Epithelial cell of proximal tubule (primary cell): ENCODE results near the gene SPATA7. TPM values are rescaled to one million over a fixed set of nuclear protein-coding genes. Genes with fewer than 3 reads are reported as not detected.

Source experiments
- DNase-seq: peaks from one replicate; pipeline ENCODE4 v3.0.0-alpha.2; 2011; ENCODE audit warnings: low read depth
- H3K4me3 ChIP-seq: 2 replicates; pipeline ENCODE4 v1.5.1; 2011; ENCODE audit warnings: low read depth, mild to moderate bottlenecking, low read length
- CTCF ChIP-seq: conservative IDR thresholded peaks from 2 replicates; pipeline ENCODE4 v1.5.1; 2012; ENCODE audit warnings: low read depth, mild to moderate bottlenecking, low read length
- total RNA-seq: library from RNA; depleted of rRNA; stranded (reverse); fragments of >200 nt; gene quantifications from 2 replicates; pipeline ENCODE4 v1.2.3, GENCODE V29; 2015

SPATA7 gene
- total RNA-seq, 1 donor from 2014 or later, result 4.5 TPM

DNA sequence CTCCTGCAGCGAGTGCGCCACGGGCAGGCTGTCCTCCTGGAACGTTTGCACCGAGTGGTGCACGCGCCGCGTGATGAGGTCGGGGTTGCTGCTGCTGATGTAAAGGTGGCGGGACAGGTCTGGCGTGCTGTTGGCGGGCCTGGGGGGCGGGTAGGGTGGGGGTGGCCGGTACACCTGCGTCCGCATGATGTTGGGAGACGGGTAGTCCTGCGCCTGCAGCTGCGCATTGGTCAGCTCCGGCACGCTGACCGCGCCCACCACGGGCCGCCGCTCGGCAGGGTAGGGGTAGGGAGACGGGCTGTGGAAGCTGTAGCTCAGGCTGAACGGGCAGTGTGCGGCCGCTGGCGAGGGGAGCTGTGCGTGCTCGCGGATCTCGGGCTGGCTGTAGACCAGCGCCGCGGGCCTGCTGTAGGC, 94.1 kb downstream of the SPATA7 start:
- TF ChIP-seq CTCF, result no peak
- no peak for DNase-seq
- no peak overlapping the region for H3K4me3 ChIP-seq

DNA sequence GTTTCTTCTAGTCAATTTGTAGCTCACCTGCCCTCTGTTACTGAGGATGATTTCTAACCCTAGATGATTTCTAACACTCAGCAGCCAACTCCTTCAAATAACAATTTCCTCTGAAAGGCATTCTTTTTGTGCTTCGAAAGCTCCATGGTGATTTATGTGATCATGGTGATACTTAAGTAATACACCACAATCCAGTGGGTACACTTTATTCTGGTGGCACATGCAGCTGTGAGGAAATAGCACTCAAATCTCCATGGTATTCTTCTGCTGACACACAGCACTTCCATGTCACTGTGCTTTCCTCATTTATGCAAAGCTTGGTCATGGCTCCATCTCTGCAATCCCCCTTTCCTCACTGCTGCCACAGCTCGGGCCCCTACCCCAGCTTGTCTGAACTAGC, 95.6 kb downstream of the SPATA7 start:
- no peak overlapping the region for H3K4me3 ChIP-seq
- DNase-seq, result no peak
- no peak for TF ChIP-seq CTCF

DNA sequence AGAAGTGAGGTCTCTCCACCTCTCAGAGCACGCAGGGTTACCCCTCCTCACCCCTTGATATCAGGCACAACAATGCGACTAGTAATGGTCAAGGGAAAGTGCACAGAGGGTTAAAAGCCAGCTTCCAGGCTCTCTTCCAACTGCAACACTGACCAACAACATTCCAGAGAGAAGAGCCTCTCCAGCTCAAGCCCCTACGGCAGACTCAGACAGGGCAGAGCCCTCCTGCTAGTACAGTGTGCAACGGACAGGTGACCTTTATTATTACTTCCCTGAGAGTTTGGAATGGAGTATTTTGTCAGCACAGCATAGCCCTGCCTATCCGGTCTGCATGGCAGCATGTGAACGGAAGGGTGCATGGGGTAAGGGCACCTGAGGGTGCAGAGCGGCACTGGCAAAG, 96.3 kb downstream of the SPATA7 start:
- no peak for DNase-seq
- TF ChIP-seq CTCF, result no peak
- no peak overlapping the region for H3K4me3 ChIP-seq

DNA sequence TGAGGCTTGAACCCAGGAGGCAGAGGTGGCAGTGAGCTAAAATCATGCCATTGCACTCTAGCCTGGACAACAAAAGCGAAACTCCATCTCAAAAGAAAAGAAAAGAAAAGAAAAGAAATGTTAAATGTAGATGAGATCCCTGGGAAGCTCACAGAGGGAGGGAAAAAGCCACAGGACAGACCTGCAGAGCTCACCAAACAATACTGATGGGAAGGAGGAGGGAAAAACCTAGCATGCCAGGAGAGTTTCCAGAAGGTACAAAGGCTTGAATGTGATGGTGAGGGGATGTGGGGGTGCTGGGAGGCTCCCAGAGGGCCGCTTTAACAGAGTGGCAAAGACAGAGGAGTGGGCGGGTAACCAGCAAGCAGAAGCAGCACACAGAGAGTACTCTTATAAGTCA, 97.1 kb downstream of the SPATA7 start:
- no peak for DNase-seq
- no peak for TF ChIP-seq CTCF
- H3K4me3 ChIP-seq, result no peak overlapping the region

Other genes with a start within 250 kb of the SPATA7 start
- gene KCNK10, start 62.4 kb upstream of the SPATA7 start, total RNA-seq, result 4.2 TPM in 1 of 2 replicates, not detected in the other
- gene PTPN21, start 169.3 kb downstream of the SPATA7 start, total RNA-seq, result 5.9 and 8.2 TPM in 2 replicates
- gene ZC3H14, start 177.4 kb downstream of the SPATA7 start, total RNA-seq, result 55.1 and 65.3 TPM in 2 replicates